ENCODE data around the gene PPP1R7. TPM values are rescaled to one million over a fixed set of nuclear protein-coding genes. Genes with fewer than 3 reads are reported as not detected.

The PPP1R7 gene
- total RNA-seq, 2 donors from 2014 or later = 57.5 to 61.4 TPM

GRCh38 chr2:241207151-241207550 is 56.9 kb downstream of the PPP1R7 start:
- DNase-seq (ENCODE audit: low spot score) = no peak
- Histone ChIP-seq H3K4me1 (no peaks in the 10 kb centered on the region), H3K9me3 (no peaks in the 10 kb centered on the region), H3K4me3 (no peak overlapping the region), H3K27me3 (no peaks in the 10 kb centered on the region), H3K27ac (no peak overlapping the region), H3K36me3 (no peaks in the 10 kb centered on the region)
- TF ChIP-seq CTCF (IDR thresholded peaks at IDR 0.05) = no peak

GRCh38 chr2:241207641-241208040 is 57.4 kb downstream of the PPP1R7 start:
- DNase-seq (ENCODE audit: low spot score) = no peak
- Histone ChIP-seq H3K27ac (no peak overlapping the region), H3K9me3 (no peaks in the 10 kb centered on the region), H3K4me3 (no peak overlapping the region), H3K4me1 (no peaks in the 10 kb centered on the region), H3K27me3 (no peaks in the 10 kb centered on the region), H3K36me3 (no peaks in the 10 kb centered on the region)
- TF ChIP-seq CTCF (IDR thresholded peaks at IDR 0.05) = no peak

GRCh38 chr2:241208058-241208457 is 57.8 kb downstream of the PPP1R7 start:
- H3K27ac ChIP-seq = no peak overlapping the region
- no peaks in the 10 kb centered on the region for H3K36me3 ChIP-seq
- no peaks in the 10 kb centered on the region for H3K4me1 ChIP-seq
- no peaks in the 10 kb centered on the region for H3K27me3 ChIP-seq
- H3K9me3 ChIP-seq = no peaks in the 10 kb centered on the region
- DNase-seq (ENCODE audit: low spot score) = no peak
- H3K4me3 ChIP-seq = no peak overlapping the region
- no peak for TF ChIP-seq CTCF (IDR thresholded peaks at IDR 0.05)

- no peaks in the 10 kb centered on the region for H3K36me3 ChIP-seq
- no peak for DNase-seq (ENCODE audit: low spot score)
- H3K9me3 ChIP-seq = no peaks in the 10 kb centered on the region
- no peak overlapping the region for H3K4me3 ChIP-seq
- no peaks in the 10 kb centered on the region for H3K4me1 ChIP-seq
- H3K27ac ChIP-seq = no peak overlapping the region
- TF ChIP-seq CTCF (IDR thresholded peaks at IDR 0.05) = no peak
- H3K27me3 ChIP-seq = no peaks in the 10 kb centered on the region
Observed at GRCh38 chr2:241209271-241209670, 59.0 kb downstream of the PPP1R7 start.

GRCh38 chr2:241211276-241211675 is 61.0 kb downstream of the PPP1R7 start:
- no peak for TF ChIP-seq CTCF (IDR thresholded peaks at IDR 0.05)
- Histone ChIP-seq H3K4me1 (no peaks in the 10 kb centered on the region), H3K4me3 (no peak overlapping the region), H3K27ac (no peak overlapping the region), H3K36me3 (no peaks in the 10 kb centered on the region), H3K9me3 (no peaks in the 10 kb centered on the region), H3K27me3 (no peaks in the 10 kb centered on the region)
- DNase-seq (ENCODE audit: low spot score) = no peak

- no peaks in the 10 kb centered on the region for H3K36me3 ChIP-seq
- H3K27ac ChIP-seq = no peak overlapping the region
- no peaks in the 10 kb centered on the region for H3K9me3 ChIP-seq
- no peak for DNase-seq (ENCODE audit: low spot score)
- no peak overlapping the region for H3K4me3 ChIP-seq
- H3K27me3 ChIP-seq = no peaks in the 10 kb centered on the region
- no peak for TF ChIP-seq CTCF (IDR thresholded peaks at IDR 0.05)
- H3K4me1 ChIP-seq = no peaks in the 10 kb centered on the region
Observed at GRCh38 chr2:241213041-241213440, 62.8 kb downstream of the PPP1R7 start.

All from right atrium auricular region (tissue), 2 donors.